Measurements from ENCODE around the gene CHFR. TPM values are rescaled to one million over a fixed set of nuclear protein-coding genes. Genes with fewer than 3 reads are reported as not detected.

Gene CHFR
- total and polyA plus RNA-seq, 9 of the 15 experiments (the other 6 are each of a cell fraction or from before 2014, with no cell fraction given): 0.61 to 33.9 (median 19.3) TPM

DNA sequence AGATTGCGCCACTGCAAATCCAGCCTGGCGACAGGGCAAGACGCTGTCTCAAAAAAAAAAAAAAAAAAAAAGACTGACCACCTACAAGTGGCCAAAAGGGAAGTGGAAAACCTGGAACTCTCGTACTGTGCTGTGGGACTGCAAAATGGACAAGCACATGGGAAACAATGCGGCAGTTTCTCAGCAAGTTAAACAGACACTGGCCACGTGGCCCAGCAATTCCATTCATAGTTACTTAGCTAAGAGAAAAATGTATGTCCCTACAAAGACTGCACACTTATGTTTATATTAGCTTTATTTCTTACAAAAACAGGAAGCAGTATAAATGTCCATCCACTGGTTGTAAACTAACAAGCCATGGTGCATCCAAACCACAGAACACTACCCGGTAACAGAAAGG lies 5.6 kb downstream of the CHFR start (continued):
- TF ChIP-seq SRSF1 (IDR thresholded peaks at IDR 0.05; ENCODE audit: low read depth, low read length): no peak
- TF ChIP-seq, protein P1, sequence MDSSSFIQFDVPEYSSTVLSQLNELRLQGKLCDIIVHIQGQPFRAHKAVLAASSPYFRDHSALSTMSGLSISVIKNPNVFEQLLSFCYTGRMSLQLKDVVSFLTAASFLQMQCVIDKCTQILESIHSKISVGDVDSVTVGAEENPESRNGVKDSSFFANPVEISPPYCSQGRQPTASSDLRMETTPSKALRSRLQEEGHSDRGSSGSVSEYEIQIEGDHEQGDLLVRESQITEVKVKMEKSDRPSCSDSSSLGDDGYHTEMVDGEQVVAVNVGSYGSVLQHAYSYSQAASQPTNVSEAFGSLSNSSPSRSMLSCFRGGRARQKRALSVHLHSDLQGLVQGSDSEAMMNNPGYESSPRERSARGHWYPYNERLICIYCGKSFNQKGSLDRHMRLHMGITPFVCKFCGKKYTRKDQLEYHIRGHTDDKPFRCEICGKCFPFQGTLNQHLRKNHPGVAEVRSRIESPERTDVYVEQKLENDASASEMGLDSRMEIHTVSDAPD (CRISPR knock-in tag; IDR thresholded peaks at IDR 0.05): no peak
- TF ChIP-seq PHB2 (IDR thresholded peaks at IDR 0.05; ENCODE audit: low read depth): no peak
- TF ChIP-seq, protein P2, sequence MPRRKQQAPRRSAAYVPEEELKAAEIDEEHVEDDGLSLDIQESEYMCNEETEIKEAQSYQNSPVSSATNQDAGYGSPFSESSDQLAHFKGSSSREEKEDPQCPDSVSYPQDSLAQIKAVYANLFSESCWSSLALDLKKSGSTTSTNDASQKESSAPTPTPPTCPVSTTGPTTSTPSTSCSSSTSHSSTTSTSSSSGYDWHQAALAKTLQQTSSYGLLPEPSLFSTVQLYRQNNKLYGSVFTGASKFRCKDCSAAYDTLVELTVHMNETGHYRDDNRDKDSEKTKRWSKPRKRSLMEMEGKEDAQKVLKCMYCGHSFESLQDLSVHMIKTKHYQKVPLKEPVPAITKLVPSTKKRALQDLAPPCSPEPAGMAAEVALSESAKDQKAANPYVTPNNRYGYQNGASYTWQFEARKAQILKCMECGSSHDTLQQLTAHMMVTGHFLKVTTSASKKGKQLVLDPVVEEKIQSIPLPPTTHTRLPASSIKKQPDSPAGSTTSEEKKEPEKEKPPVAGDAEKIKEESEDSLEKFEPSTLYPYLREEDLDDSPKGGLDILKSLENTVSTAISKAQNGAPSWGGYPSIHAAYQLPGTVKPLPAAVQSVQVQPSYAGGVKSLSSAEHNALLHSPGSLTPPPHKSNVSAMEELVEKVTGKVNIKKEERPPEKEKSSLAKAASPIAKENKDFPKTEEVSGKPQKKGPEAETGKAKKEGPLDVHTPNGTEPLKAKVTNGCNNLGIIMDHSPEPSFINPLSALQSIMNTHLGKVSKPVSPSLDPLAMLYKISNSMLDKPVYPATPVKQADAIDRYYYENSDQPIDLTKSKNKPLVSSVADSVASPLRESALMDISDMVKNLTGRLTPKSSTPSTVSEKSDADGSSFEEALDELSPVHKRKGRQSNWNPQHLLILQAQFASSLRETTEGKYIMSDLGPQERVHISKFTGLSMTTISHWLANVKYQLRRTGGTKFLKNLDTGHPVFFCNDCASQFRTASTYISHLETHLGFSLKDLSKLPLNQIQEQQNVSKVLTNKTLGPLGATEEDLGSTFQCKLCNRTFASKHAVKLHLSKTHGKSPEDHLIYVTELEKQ (CRISPR knock-in tag; IDR thresholded peaks at IDR 0.05): no peak
- TF ChIP-seq, protein P3, sequence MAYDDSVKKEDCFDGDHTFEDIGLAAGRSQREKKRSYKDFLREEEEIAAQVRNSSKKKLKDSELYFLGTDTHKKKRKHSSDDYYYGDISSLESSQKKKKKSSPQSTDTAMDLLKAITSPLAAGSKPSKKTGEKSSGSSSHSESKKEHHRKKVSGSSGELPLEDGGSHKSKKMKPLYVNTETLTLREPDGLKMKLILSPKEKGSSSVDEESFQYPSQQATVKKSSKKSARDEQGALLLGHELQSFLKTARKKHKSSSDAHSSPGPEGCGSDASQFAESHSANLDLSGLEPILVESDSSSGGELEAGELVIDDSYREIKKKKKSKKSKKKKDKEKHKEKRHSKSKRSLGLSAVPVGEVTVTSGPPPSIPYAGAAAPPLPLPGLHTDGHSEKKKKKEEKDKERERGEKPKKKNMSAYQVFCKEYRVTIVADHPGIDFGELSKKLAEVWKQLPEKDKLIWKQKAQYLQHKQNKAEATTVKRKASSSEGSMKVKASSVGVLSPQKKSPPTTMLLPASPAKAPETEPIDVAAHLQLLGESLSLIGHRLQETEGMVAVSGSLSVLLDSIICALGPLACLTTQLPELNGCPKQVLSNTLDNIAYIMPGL (CRISPR knock-in tag; IDR thresholded peaks at IDR 0.05): no peak
- TF ChIP-seq LARP7 (IDR thresholded peaks at IDR 0.05): no peak

Measured in K562 (cell line).